Endothelial cell of umbilical vein (primary cell): ENCODE measurements around the gene LAMB1. TPM values are rescaled to one million over a fixed set of nuclear protein-coding genes. Genes with fewer than 3 reads are reported as not detected.

ENCODE experiments used
- BruUV-seq: library from RNA; stranded (reverse); fragments of 400-500 nt; replicated peaks from 2 replicates; lab custom pipeline; 2021; lab: Mats Ljungman, UMichigan
- CTCF ChIA-PET: fragments of 300-600, 350-600 bp; sonication (Branson Sonifier 250); formaldehyde crosslinking; loops from one replicate; lab custom pipeline; 2021; ENCODE audit warnings: antibody characterized with exemption, inconsistent platforms; lab: Charles Lee
- POLR2A ChIA-PET: fragments of 300-600, 350-600 bp; sonication (Branson Sonifier 250); formaldehyde crosslinking; loops from one replicate; lab custom pipeline; 2021; ENCODE audit warnings: antibody characterized with exemption, inconsistent platforms; lab: Charles Lee
- DNase-seq: peaks from one replicate; pipeline ENCODE4 v3.0.0-alpha.2; 2011; ENCODE audit warnings: low read depth, low spot score
- FAIRE-seq: peaks from 2 replicates; lab custom pipeline; 2011; peaks lifted over from hg19 to GRCh38; lab: Jason Lieb, UNC
- H2AFZ ChIP-seq: 2 replicates; pipeline ENCODE4 v1.6.0; 2012; ENCODE audit warnings: low read depth, low read length, control low read depth, inconsistent platforms
- H3K27ac ChIP-seq: 2 replicates; pipeline ENCODE4 v1.5.1; 2011; ENCODE audit warnings: low read depth, mild to moderate bottlenecking, control low read depth, low read length, moderate library complexity; ENCODE audit not compliant: insufficient read depth
- H3K27me3 ChIP-seq, 2 experiments: 2 replicates each; pipeline versions ENCODE4 v1.6.0 to v1.6.1; 2011; ENCODE audit warnings: low read length in 2 of 2, mixed read lengths in 1 of 2; ENCODE audit not compliant: control insufficient read depth in 2 of 2, insufficient read depth in 2 of 2
- H3K36me3 ChIP-seq, 2 experiments: 2 replicates in 1 of 2; 3 replicates in 1 of 2; pipeline ENCODE4 v1.5.1; 2011; ENCODE audit warnings: low read length in 2 of 2, mild to moderate bottlenecking in 1 of 2, moderate library complexity in 1 of 2; ENCODE audit not compliant: control insufficient read depth in 2 of 2, insufficient read depth in 2 of 2; ENCODE audit errors: extremely low read depth in 1 of 2
- H3K4me1 ChIP-seq: 3 replicates; pipeline ENCODE4 v1.5.1; 2011; ENCODE audit warnings: mild to moderate bottlenecking, low read length; ENCODE audit not compliant: control insufficient read depth, insufficient read depth; ENCODE audit errors: extremely low read depth
- H3K4me2 ChIP-seq: 2 replicates; pipeline ENCODE4 v1.6.1; 2011; ENCODE audit warnings: low read length, control low read depth, mixed read lengths; ENCODE audit not compliant: insufficient read depth
- H3K4me3 ChIP-seq, 3 experiments: fragments of 200-600 bp in 1 of 3; sonication (generic), shearing (Covaris generic) in 1 of 3; replicated peaks in 1 of 3; 2 replicates each; pipeline ENCODE4 v1.5.1; 2011 to 2016; ENCODE audit warnings: control low read depth in 3 of 3, low read length in 3 of 3, mild to moderate bottlenecking in 2 of 3, inconsistent platforms in 1 of 3, low read depth in 1 of 3, moderate library complexity in 1 of 3; ENCODE audit not compliant: insufficient read depth in 1 of 3
- H3K79me2 ChIP-seq: 2 replicates; pipeline ENCODE4 v1.6.0; 2012; ENCODE audit warnings: low read length, inconsistent platforms; ENCODE audit not compliant: control insufficient read depth, insufficient read depth
- H3K9ac ChIP-seq: replicated peaks from 2 replicates; pipeline ENCODE3; 2011; ENCODE audit warnings: low read length, control low read depth; ENCODE audit not compliant: insufficient read depth; ENCODE audit errors: extremely low read depth
- H3K9me1 ChIP-seq: replicated peaks from 3 replicates; pipeline ENCODE4 v1.6.0; 2011; ENCODE audit warnings: mild to moderate bottlenecking, low read length; ENCODE audit not compliant: control insufficient read depth, insufficient read depth; ENCODE audit errors: extremely low read depth
- H3K9me3 ChIP-seq: replicated peaks from 2 replicates; pipeline ENCODE4 v1.5.1; 2012; ENCODE audit warnings: low read length, inconsistent platforms; ENCODE audit not compliant: control insufficient read depth, insufficient read depth
- H4K20me1 ChIP-seq: replicated peaks from 2 replicates; pipeline ENCODE3; 2011; ENCODE audit warnings: mild to moderate bottlenecking, low read length; ENCODE audit not compliant: control insufficient read depth, insufficient read depth; ENCODE audit errors: extremely low read depth
- CTCF ChIP-seq, 2 donors: IDR thresholded peaks; 1 replicate in 1 of 2; 2 replicates in 1 of 2; pipeline ENCODE4 v1.5.1; 2011; ENCODE audit warnings: low read length in 2 of 2, mild to moderate bottlenecking in 2 of 2, moderate library complexity in 2 of 2, control low read depth in 1 of 2, inconsistent platforms in 1 of 2, low read depth in 1 of 2; ENCODE audit not compliant: insufficient read depth in 1 of 2; ENCODE audit errors: extremely low read depth in 1 of 2
- EZH2 ChIP-seq: IDR thresholded peaks from 2 replicates; pipeline ENCODE4 v1.6.1; 2012; ENCODE audit warnings: borderline replicate concordance, low read depth, mild to moderate bottlenecking, moderate library complexity, low read length, inconsistent platforms; ENCODE audit not compliant: severe bottlenecking
- FOS ChIP-seq: IDR thresholded peaks from 2 replicates; pipeline ENCODE4 v1.6.1; 2011; ENCODE audit warnings: mild to moderate bottlenecking, low read length, moderate library complexity, borderline replicate concordance; ENCODE audit not compliant: insufficient read depth
- GATA2 ChIP-seq: IDR thresholded peaks from 2 replicates; pipeline ENCODE4 v1.7.0; 2011; ENCODE audit warnings: low read depth, mild to moderate bottlenecking, moderate library complexity, mixed read lengths, low read length; ENCODE audit not compliant: insufficient read length, insufficient read depth
- JUN ChIP-seq: IDR thresholded peaks from 2 replicates; pipeline ENCODE4 v1.6.1; 2011; ENCODE audit warnings: borderline replicate concordance, low read depth; ENCODE audit not compliant: insufficient read length, insufficient read depth
- MAX ChIP-seq: IDR thresholded peaks from 2 replicates; pipeline ENCODE4 v1.6.1; 2011; ENCODE audit not compliant: insufficient read depth, insufficient read length
- MYC ChIP-seq: IDR thresholded peaks from one replicate; pipeline ENCODE4 v1.6.1; 2011; ENCODE audit warnings: mild to moderate bottlenecking, low read depth, low read length
- POLR2A ChIP-seq: IDR thresholded peaks from 2 replicates; pipeline ENCODE4 v1.6.1; 2012; ENCODE audit warnings: low read depth, mild to moderate bottlenecking, control low read depth, low read length
- POLR2AphosphoS5 ChIP-seq: IDR thresholded peaks from 2 replicates; pipeline ENCODE4 v1.6.1; 2012; ENCODE audit warnings: low read depth, mild to moderate bottlenecking, control low read depth, low read length, moderate library complexity; ENCODE audit not compliant: insufficient read depth
- dilution Hi-C: fragments of 300-500 bp; cut with MboI; formaldehyde crosslinking; loops from one replicate; pipeline ENCODE4 v1.15.0; 2019; ENCODE audit warnings: low sequenced_read_pairs; ENCODE audit not compliant: extremely low pct_ligation_motif_present
- intact Hi-C: fragments of 100-400 bp; cut with micrococcal nuclease; formaldehyde crosslinking; loops from one replicate; pipeline ENCODE4 v1.10.0; 2022
- polyA plus RNA-seq, 4 experiments: library from polyadenylated mRNA; depleted of rRNA in 3 of 4; stranded (reverse) in 3 of 4; unstranded in 1 of 4; fragments of >200 nt; gene quantifications; 2 replicates each; pipeline versions ENCODE4 v1.2.1 to v1.2.3, GENCODE V29; 2011 to 2012; ENCODE audit warnings: missing spikeins in 1 of 4
- total RNA-seq: library from RNA; stranded (reverse); gene quantifications from 2 replicates; pipeline ENCODE4 v1.2.3, GENCODE V29; 2021

Gene LAMB1
- total and polyA plus RNA-seq, 2 donors (not counting 3 experiments of a cell fraction or from before 2014, with no cell fraction given): 588 to 703 TPM

- H3K27ac ChIP-seq: no peak overlapping the region
- no peaks in the 10 kb centered on the region for H3K36me3 ChIP-seq
- no peak overlapping the region for H3K4me2 ChIP-seq
- intact Hi-C loops: no loop called here
- no peak overlapping the region for H3K4me3 ChIP-seq
- no peak for FAIRE-seq
- no peaks in the 10 kb centered on the region for H3K9me3 ChIP-seq
- H3K9ac ChIP-seq: no peak overlapping the region
- dilution Hi-C loops: no loop called here
- no peaks in the 10 kb centered on the region for H3K27me3 ChIP-seq
- H3K4me1 ChIP-seq: peaks cover 21% of the 10 kb centered on the region
- CTCF ChIA-PET: no interaction called here
- no TSS peak for BruUV-seq
- TF ChIP-seq FOS: no peak
- TF ChIP-seq POLR2AphosphoS5: no peak
- TF ChIP-seq JUN: no peak
- TF ChIP-seq MAX: no peak
- TF ChIP-seq CTCF (IDR thresholded peaks at IDR 0.05; ENCODE audit: extremely low read depth in 1 of 2, insufficient read depth in 1 of 2, low read depth in 1 of 2, low read length in 2 of 2): no peak
- TF ChIP-seq POLR2A: no peak
- TF ChIP-seq GATA2: no peak
- no peak for TF ChIP-seq MYC
- no peak for TF ChIP-seq EZH2
- POLR2A ChIA-PET: no interaction called here
- H3K9me1 ChIP-seq: no peaks in the 10 kb centered on the region
- no peak overlapping the region for H2AFZ ChIP-seq
- H3K79me2 ChIP-seq: no peaks in the 10 kb centered on the region
- H4K20me1 ChIP-seq: no peaks in the 10 kb centered on the region
- no peak for DNase-seq
Measured at GRCh38 chr7:108027239-108027638, 24.3 kb upstream of the LAMB1 start.
